CD1c-positive myeloid dendritic cell (primary cell): Measurements from ENCODE around the gene NDUFAF8.

Source experiments
- DNase-seq: peaks from one replicate; pipeline ENCODE4 v3.0.0-alpha.2; 2016; ENCODE audit errors: extremely low spot score

Gene NDUFAF8

GRCh38 chr17:81239714-81240555 lies 817 bp downstream of the NDUFAF8 start:
- DNase-seq: no peak

GRCh38 chr17:81240761-81241160 lies 1.6 kb downstream of the NDUFAF8 start:
- DNase-seq: no peak

GRCh38 chr17:81241203-81241602 lies 2.1 kb downstream of the NDUFAF8 start:
- DNase-seq: no peak

DNA sequence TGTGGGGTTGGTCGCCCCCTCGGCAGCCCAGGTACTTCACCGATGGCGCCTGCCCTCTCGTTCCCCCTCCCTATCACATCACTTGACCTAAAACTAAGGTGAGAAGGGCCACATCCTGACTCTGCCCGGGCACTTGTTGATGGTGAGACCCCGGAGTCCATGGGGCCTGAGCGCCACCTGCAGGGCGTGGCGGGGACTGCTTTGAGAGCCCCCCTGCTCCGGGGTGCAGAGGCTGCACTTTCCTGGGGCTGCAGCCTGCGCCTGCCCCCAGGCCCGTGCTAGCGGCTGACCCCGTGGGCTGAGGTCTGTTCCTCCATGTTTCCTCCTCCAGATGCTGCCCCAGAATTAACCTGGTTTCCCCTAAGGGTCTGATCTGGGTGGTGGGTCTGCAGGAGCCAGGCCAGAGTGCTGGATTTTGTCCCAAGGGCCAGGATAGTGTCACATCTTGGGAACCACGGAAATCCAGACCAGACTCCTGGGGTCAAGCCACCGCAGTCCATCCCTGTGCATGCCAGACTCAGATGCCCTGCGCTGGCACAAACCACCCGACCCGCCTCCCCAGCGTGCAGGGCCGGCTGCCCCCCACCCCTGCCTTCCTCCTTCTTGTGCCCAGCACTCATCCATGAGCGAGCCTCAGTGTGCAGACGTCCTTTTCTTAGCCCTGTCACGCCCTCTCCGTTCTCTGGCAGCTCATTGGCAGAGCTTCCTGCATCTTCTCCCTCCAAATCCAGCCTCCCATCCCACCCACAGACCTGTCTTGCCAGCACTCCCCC lies 2.7 kb downstream of the NDUFAF8 start:
- peak; percentile 64 for DNase-seq

- DNase-seq: no peak
Observed at GRCh38 chr17:81242421-81243332, 3.6 kb downstream of the NDUFAF8 start.

DNA sequence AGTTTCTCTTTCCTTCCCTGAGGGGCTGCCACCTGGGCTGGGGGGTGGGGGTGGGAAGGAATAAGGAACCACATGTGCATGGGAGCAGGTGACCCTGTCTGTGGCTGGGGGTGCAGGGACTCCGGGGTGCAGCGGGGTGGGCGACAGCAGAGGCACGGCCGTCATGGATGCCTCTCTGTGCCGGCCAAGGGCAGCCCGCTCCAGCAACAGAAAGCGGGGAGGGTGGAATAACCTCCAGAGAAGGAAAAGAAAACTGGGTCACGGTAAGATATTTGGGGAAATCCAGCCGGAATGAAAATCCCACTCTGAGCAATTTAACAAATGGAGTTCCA lies 4.2 kb downstream of the NDUFAF8 start:
- DNase-seq: no peak

- no peak for DNase-seq
Observed at GRCh38 chr17:81244358-81245023, 5.4 kb downstream of the NDUFAF8 start.

DNA sequence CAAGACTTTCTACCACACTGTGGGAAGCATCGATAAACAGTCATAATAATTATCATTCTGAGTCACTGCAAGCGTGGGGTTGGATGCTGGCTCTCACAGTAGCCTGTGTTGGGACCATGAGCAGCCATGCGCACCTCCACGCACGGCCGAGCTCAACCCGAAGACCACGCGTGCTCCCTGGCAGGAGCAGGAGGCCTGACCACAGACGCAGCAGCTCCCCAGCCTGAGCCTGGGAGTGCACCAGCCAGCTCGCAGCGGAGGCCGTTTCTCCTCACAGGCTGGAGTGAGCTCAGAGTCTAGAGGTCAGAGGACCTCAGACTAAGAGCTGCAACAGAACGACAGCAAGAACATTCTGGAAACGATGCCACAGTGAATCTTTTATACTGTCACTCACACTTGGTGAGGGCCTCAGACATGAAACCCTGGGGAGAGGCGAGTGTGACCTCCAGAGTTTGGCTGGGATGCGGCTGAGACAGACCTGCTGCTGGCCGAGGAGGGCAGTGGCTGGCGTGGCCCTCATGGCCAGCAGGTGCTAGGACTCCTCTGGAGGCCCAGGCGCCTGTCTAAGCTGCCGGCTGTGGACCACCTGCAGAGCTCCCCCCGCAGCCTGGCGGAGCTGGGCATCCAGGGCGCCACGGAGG lies 6.0 kb downstream of the NDUFAF8 start:
- DNase-seq: no peak

- no peak for DNase-seq
Observed at GRCh38 chr17:81245665-81246342, 6.7 kb downstream of the NDUFAF8 start.

DNA sequence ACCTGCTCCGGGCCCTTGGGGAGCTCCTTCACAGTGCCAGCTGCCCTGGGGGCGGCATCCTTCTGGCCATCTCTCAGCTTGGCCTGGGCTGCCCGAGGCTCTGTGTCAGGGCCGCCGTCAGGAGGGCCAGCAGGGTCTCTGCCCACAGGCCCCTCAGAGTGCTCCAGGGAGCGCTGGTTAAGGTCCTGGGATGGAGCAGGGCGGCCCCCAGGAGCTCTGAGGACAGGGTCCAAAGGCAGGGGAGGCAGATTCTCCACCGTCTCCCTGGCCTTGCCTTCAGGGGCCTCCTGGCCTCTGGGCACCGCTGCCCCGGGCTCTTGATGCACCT lies 7.2 kb downstream of the NDUFAF8 start:
- DNase-seq: no peak

DNA sequence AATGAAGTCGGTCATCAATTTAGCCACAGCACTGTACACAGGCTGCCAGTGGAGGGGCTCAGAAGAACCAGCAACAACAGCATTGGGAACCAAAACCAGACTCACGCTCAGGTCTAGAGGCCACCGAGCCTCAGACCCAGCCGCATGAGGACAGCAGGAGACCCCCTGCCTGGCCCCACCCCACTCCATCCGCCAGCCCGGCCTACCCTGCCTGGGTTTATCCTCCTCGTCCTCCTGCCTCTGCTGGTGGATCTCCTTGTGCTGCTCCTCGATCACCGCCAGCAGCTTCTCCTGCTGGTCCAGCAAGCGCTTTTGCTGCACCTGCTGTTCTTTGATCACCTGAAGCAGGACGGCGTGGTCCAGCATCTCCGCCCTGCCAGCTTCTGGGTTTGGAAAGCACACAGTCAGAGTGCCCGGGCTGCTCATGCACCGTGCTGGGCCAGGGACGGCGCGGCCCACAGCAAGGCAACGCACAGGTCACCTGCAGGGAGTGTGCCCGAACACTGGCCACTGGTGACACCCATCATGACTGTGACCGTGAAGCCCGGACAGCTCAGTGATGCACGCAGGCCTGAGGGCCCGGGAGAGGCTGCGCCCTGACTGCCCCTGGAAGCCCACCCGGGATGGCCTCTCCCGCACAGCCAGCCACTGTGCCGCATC lies 7.7 kb downstream of the NDUFAF8 start:
- DNase-seq: no peak

DNA sequence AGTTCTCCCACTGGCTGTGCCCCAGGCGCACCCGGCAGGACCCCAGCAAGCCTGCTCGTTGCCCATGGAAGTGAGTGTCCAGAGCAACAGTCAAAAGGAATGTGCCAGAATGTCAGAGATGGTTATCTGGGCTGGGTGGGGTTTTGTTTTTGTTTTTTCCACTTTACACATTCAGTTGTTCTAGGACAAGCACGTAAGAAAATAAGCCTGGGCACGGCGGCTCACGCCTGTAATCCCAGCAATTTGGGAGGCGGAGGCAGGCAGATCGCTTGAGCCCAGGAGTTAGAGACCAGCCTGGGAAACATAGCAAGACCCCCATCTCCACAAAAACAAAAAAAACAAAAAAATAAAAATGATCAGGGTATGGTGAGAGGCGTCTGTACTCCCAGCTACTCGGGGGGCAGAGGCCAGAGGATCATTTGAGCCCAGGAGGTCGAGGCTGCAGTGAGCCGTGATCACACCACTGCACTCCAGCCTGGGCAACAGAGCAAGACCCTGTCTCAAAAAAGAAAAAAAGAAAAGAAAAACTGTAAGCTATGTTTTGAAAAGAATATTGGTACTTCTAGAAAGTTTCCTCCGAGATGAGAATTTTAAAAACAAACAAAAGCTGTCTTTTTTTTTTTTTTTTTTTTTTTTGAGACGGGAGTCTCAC lies 8.3 kb downstream of the NDUFAF8 start:
- no peak for DNase-seq

DNA sequence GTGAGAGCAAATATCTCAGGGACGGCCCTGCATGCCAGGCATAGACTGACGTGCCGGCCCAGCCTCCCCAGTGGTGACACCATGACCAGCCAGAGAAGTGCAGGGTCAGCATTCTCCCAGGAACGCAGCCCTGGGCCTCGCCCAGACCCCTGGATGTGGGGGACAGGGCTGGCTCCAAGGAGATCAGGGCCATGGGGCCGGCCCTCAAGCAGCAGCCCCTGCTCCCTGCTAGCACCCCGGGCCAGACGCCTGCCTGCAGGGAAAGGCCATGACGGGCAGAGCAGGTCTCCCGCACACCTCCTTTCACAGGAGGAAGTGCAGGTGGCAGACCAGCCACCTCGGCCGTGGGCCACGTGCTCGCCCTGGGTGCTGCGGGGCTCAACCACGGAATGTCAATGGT lies 9.5 kb downstream of the NDUFAF8 start:
- DNase-seq: no peak

DNA sequence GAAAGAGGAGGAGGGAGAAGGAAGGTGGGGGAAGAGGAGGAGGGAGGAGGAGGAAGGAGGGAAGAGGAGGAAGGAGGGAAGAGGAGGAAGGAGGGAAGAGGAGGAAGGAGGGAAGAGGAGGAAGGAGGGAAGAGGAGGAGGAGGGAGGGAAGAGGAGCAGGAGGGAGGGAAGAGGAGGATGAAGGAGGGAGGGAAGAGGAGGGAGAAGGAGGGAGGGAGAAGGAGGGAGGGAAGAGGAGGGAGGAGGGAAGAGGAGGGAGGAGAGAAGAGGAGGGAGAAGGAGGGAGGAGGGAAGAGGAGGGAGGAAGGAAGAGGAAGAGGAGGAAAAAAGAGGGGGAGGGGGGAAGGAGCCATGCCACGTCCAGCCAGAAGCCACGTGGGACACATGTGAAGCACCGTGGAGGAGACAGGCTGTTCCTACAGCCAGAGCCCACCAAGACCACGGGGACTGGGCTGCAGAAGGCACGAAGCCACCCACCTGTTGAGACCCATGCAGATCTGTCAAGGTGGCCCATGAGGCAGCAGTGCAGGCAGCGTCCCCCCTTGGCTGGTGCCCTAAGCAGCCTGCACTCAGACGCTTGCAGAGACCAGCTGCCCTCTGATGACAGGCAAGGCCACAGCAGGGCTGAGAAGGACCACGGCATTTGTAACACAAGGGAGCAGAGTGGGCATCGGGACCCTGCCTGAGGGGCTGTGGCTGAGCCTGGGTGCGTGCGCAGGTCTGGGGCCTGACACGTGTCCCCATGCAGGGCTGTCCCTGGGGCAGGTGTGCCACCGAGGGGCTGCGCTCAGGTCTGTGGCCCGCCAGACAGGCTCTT lies 10.3 kb downstream of the NDUFAF8 start:
- no peak for DNase-seq

GRCh38 chr17:81250286-81251093 lies 11.4 kb downstream of the NDUFAF8 start:
- DNase-seq: no peak

GRCh38 chr17:81251094-81251708 lies 12.1 kb downstream of the NDUFAF8 start:
- no peak for DNase-seq

DNA sequence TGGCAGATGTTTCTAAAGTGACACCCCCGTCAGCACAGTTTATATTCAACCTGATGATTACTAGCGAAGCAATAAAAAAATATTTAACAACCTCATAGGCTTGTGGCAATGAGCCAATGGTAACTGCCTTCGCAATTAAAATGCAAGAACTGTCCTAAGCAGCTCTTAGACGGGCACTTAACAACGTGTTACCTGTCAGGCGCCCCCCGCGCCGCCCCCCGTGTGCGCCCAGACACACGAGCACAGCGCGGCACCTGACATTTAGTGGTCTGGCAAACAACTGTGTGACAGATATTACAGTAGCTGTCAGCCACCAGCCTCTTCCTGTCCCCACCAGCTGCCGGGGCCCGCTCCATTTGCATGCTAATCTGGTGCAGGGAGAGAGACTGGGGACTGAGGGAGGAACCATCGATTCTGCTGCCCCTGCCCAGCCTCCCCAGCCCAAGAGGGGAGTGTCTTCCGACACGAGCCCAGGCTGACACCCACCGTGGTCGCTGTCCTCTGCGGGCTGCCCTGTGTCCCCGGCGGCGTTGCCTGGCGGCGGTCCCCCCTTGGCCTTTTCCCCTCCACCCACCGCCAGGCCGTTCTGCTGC lies 12.7 kb downstream of the NDUFAF8 start:
- no peak for DNase-seq
